Stomach (tissue), 9 donors: Measurements from ENCODE around the gene SLC37A1. TPM values are rescaled to one million over a fixed set of nuclear protein-coding genes. Genes with fewer than 3 reads are reported as not detected.

ENCODE experiments used
- DNase-seq, 2 donors: peaks; one replicate each; pipeline versions ENCODE4 v3.0.0 to v3.0.0-alpha.2; 2013 to 2019
- H3K27ac ChIP-seq, 5 donors: fragments of 200-600 bp in 4 of 5; sonication (generic) in 4 of 5; one replicate each; pipeline ENCODE4 v1.5.1; 2013 to 2019; ENCODE audit warnings: mild to moderate bottlenecking in 1 of 5, moderate library complexity in 1 of 5
- H3K27me3 ChIP-seq, 3 donors: fragments of 200-600 bp; sonication (generic); one replicate each; pipeline ENCODE4 v1.5.1; 2017 to 2019; ENCODE audit warnings: mixed run types in 1 of 3
- H3K36me3 ChIP-seq, 4 donors: fragments of 200-600 bp; sonication (generic); 1 replicate in 3 of 4; 2 replicates in 1 of 4; pipeline ENCODE4 v1.5.1; 2016 to 2019
- H3K4me1 ChIP-seq, 4 donors: fragments of 200-600 bp; sonication (generic); one replicate each; pipeline ENCODE4 v1.5.1; 2016 to 2019
- H3K4me3 ChIP-seq, 4 donors: fragments of 200-600 bp; sonication (generic) in 3 of 4; one replicate each; pipeline ENCODE4 v1.5.1; 2016 to 2019; ENCODE audit warnings: mild to moderate bottlenecking in 1 of 4
- H3K9me3 ChIP-seq, 4 donors: fragments of 200-600 bp; sonication (generic); one replicate each; pipeline ENCODE4 v1.5.1; 2016 to 2019
- EP300 ChIP-seq: sonication (generic); formaldehyde crosslinking; IDR thresholded peaks from one replicate; pipeline ENCODE4 v1.6.1; 2017; ENCODE audit warnings: antibody characterized with exemption
- POLR2A ChIP-seq, 4 donors: fragments of 450-650 bp; IDR thresholded peaks; one replicate each; pipeline ENCODE4 v1.6.1; 2016; ENCODE audit warnings: antibody characterized with exemption in 4 of 4, control low read depth in 2 of 4, mild to moderate bottlenecking in 1 of 4, moderate library complexity in 1 of 4
- POLR2AphosphoS5 ChIP-seq, 3 donors: sonication (generic); formaldehyde crosslinking; IDR thresholded peaks; one replicate each; pipeline ENCODE4 v1.6.1; 2016; ENCODE audit warnings: antibody characterized with exemption in 3 of 3
- WGBS, 5 donors: extraction: QIAGEN DNeasy Blood & Tissue Kit in 3 of 5; methylation state at CpG; one replicate each; pipeline versions ENCODE4 v1.1.5 to v1.1.7; 2013 to 2018; 5-methylcytosine and 5-hydroxymethylcytosine counted together
- intact Hi-C: fragments of 100-400 bp; cut with DNase I; formaldehyde crosslinking; loops from one replicate; pipeline ENCODE4 v1.15.1; 2023; ENCODE audit warnings: low total_unique reads
- polyA plus RNA-seq, 3 donors: library from polyadenylated mRNA; stranded (reverse); fragments of 200-250 nt; gene quantifications; one replicate each; pipeline ENCODE4 v1.2.3, GENCODE V29; 2013
- total RNA-seq, 5 donors: library from RNA; depleted of rRNA; stranded (reverse); fragments of >200 nt; gene quantifications; one replicate each; pipeline versions ENCODE4 v1.1.0 to v1.2.3, GENCODE V29; 2014 to 2016
- TF ChIP-seq, protein P1 (sequence below), 7 experiments: fragments of 450-650 bp in 4 of 7; fragments of 200-600 bp in 3 of 7; sonication (generic) in 3 of 7; IDR thresholded peaks; one replicate each; pipeline ENCODE4 v1.5.1; 2016 to 2019; ENCODE audit warnings: antibody characterized with exemption in 7 of 7, control low read depth in 2 of 7, mild to moderate bottlenecking in 1 of 7
- donor health status: healthy with polysubstance abuse.
- donor health status: Bipolar disorder and iron deficiency.
- donor health status: healthy.

Gene SLC37A1
- total and polyA plus RNA-seq, 8 donors = 9.8 to 72.9 (median 18.1) TPM

GRCh38 chr21:42568866-42569731 is 55.4 kb downstream of the SLC37A1 start:
- DNase-seq = peak in 1 of 2 donors; percentile 28
- Histone ChIP-seq H3K9me3 (no peaks in the 10 kb centered on the region), H3K27me3 (no peaks in the 10 kb centered on the region), H3K36me3 (peaks cover 21 to 100% (median 95%) of the 10 kb centered on the region in 4 donors), H3K27ac (no peak overlapping the region), H3K4me1 (no peaks in the 10 kb centered on the region), H3K4me3 (no peak overlapping the region)
- intact Hi-C loops = no loop called here
- TF ChIP-seq EP300 (no peak), POLR2AphosphoS5 (IDR thresholded peaks at IDR 0.05) (no peak), POLR2A (IDR thresholded peaks at IDR 0.05) (no peak)
- TF ChIP-seq, protein P1, sequence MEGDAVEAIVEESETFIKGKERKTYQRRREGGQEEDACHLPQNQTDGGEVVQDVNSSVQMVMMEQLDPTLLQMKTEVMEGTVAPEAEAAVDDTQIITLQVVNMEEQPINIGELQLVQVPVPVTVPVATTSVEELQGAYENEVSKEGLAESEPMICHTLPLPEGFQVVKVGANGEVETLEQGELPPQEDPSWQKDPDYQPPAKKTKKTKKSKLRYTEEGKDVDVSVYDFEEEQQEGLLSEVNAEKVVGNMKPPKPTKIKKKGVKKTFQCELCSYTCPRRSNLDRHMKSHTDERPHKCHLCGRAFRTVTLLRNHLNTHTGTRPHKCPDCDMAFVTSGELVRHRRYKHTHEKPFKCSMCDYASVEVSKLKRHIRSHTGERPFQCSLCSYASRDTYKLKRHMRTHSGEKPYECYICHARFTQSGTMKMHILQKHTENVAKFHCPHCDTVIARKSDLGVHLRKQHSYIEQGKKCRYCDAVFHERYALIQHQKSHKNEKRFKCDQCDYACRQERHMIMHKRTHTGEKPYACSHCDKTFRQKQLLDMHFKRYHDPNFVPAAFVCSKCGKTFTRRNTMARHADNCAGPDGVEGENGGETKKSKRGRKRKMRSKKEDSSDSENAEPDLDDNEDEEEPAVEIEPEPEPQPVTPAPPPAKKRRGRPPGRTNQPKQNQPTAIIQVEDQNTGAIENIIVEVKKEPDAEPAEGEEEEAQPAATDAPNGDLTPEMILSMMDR (IDR thresholded peaks at IDR 0.05) = no peak
- whole genome bisulfite sequencing, 5 donors = 85 to 92% (median 89%) methylated on average over 27 to 35 of the region's 35 CpGs

DNA sequence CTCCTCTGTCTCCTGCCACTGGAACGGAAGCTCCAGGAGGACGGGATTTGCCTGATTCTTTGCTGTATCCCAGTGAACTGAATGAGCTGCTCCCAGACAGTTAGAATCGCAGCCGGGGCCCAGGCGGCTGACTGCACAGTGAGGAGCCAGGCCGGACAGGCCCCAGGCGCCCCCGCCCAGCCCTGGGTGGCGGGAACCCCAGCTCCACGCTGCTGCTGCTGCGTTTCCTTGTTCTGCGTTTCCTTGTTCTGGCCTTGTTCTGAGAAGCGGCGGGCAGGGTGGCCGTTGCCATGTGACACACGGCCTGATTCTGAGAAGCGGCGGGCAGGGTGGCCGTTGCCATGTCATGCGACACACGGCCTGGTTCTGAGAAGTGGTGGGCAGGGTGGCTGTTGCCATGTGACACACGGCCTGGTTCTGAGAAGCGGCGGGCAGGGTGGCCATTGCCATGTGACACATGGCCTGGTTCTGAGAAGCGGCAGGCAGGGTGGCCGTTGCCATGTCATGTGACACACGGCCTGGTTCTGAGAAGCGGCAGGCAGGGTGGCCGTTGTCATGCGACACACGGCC is 56.2 kb downstream of the SLC37A1 start:
- WGBS, 5 donors = 83 to 93% (median 90%) methylated on average over 25 to 31 of the region's 31 CpGs

DNA sequence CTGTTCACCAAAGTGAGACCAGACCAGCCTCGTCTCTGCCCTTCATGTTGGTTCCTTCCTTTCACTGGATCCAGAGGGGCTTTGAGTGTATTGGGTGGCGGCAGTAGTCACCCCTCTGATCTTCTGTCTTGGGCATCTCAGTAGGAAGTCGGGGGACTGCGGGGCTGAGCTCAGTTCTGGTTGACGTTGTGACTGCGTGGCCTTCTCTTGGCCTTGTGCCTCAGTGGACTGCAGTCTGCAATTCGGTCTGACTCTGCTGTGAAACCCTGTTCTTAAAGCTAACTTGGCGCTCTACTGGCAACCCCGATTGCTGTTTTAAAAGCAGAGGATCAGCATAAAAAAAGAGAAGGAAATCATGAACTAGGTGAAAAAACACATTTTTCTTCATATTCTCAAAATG is 56.7 kb downstream of the SLC37A1 start:
- 85 to 91% (median 90%) methylated on average over 9 of the region's 9 CpGs for WGBS, 5 donors
- TF ChIP-seq POLR2AphosphoS5 (IDR thresholded peaks at IDR 0.05) (no peak), POLR2A (IDR thresholded peaks at IDR 0.05) (no peak), EP300 (no peak)
- TF ChIP-seq, protein P1 (IDR thresholded peaks at IDR 0.05) = no peak
- no peak overlapping the region for H3K27ac ChIP-seq
- DNase-seq = peak in 1 of 2 donors; percentile 14
- H3K9me3 ChIP-seq = no peaks in the 10 kb centered on the region
- H3K4me1 ChIP-seq = no peaks in the 10 kb centered on the region
- no peak overlapping the region for H3K4me3 ChIP-seq
- intact Hi-C loops = no loop called here
- H3K36me3 ChIP-seq = peaks cover 25 to 98% (median 95%) of the 10 kb centered on the region in 4 donors
- no peaks in the 10 kb centered on the region for H3K27me3 ChIP-seq

More for the DNA sequence above, 56.2 kb downstream of the SLC37A1 start:
- Histone ChIP-seq H3K27ac (no peak overlapping the region), H3K9me3 (no peaks in the 10 kb centered on the region), H3K4me3 (no peak overlapping the region), H3K4me1 (no peaks in the 10 kb centered on the region), H3K27me3 (no peaks in the 10 kb centered on the region), H3K36me3 (peaks cover 22 to 98% (median 95%) of the 10 kb centered on the region in 4 donors)
- intact Hi-C loops = no loop called here
- DNase-seq = peak in 1 of 2 donors; percentile 24
- TF ChIP-seq POLR2A (IDR thresholded peaks at IDR 0.05) (no peak), POLR2AphosphoS5 (IDR thresholded peaks at IDR 0.05) (no peak), EP300 (no peak)
- TF ChIP-seq, protein P1 (IDR thresholded peaks at IDR 0.05) = no peak

- no peaks in the 10 kb centered on the region for H3K27me3 ChIP-seq
- peak; percentile 30 to 73 for DNase-seq
Measured at GRCh38 chr21:42570841-42571387, 57.3 kb downstream of the SLC37A1 start.

More at GRCh38 chr21:42570841-42571387, 57.3 kb downstream of the SLC37A1 start:
- WGBS, 5 donors = 65 to 87% (median 70%) methylated on average over 20 of the region's 20 CpGs
- Histone ChIP-seq H3K9me3 (peaks cover 0 to under 1% (median 0%) of the 10 kb centered on the region in 4 donors), H3K27ac (no peak overlapping the region), H3K4me3 (no peak overlapping the region), H3K36me3 (peaks cover 25 to 98% (median 95%) of the 10 kb centered on the region in 4 donors), H3K4me1 (no peaks in the 10 kb centered on the region)
- TF ChIP-seq POLR2A (IDR thresholded peaks at IDR 0.05) (no peak), POLR2AphosphoS5 (IDR thresholded peaks at IDR 0.05) (no peak), EP300 (no peak)
- TF ChIP-seq, protein P1 (IDR thresholded peaks at IDR 0.05) = no peak
- intact Hi-C loops = no loop called here
